GM23338 (cell line): ENCODE results near the gene RPS19BP1. TPM values are rescaled to one million over a fixed set of nuclear protein-coding genes. Genes with fewer than 3 reads are reported as not detected.

Source experiments
- ATAC-seq: fragments of 200-7000 bp; cut with Tn5 transposase; 3 replicates; pipeline ENCODE4 v1.9.1; 2020
- DNase-seq: peaks from one replicate; pipeline ENCODE4 v3.0.0-alpha.2; 2015; ENCODE audit warnings: low spot score
- H2AFZ ChIP-seq: fragments of 200-600 bp; sonication (generic); 2 replicates; pipeline ENCODE4 v1.8.0; 2016; ENCODE audit warnings: antibody characterized with exemption, mild to moderate bottlenecking, moderate library complexity
- H3F3A ChIP-seq: fragments of 200-600 bp; sonication (generic); replicated peaks from 2 replicates; pipeline ENCODE4 v1.8.0; 2017; ENCODE audit warnings: antibody characterized with exemption, mixed run types, low read depth
- H3K27ac ChIP-seq: fragments of 200-600 bp; sonication (generic); 2 replicates; pipeline ENCODE4 v1.6.1; 2016; ENCODE audit warnings: low read depth
- H3K27me3 ChIP-seq: fragments of 200-600 bp; sonication (generic); 2 replicates; pipeline ENCODE4 v1.8.0; 2016; ENCODE audit warnings: mild to moderate bottlenecking, mixed run types, moderate library complexity; ENCODE audit not compliant: insufficient read depth
- H3K36me3 ChIP-seq: fragments of 200-600 bp; sonication (generic); 2 replicates; pipeline ENCODE4 v1.8.0; 2016; ENCODE audit warnings: mild to moderate bottlenecking; ENCODE audit not compliant: insufficient read depth
- H3K4me1 ChIP-seq: fragments of 200-600 bp; sonication (generic); 2 replicates; pipeline ENCODE4 v1.8.0; 2016; ENCODE audit warnings: mild to moderate bottlenecking, moderate library complexity; ENCODE audit not compliant: insufficient read depth
- H3K4me2 ChIP-seq: fragments of 200-600 bp; sonication (generic); 2 replicates; pipeline ENCODE4 v1.7.1; 2017; ENCODE audit warnings: mixed run types
- H3K4me3 ChIP-seq: fragments of 200-600 bp; sonication (generic); 2 replicates; pipeline ENCODE4 v1.6.1; 2016; ENCODE audit warnings: mixed run types
- H3K79me2 ChIP-seq: fragments of 200-600 bp; sonication (generic); replicated peaks from 2 replicates; pipeline ENCODE4 v1.8.0; 2017; ENCODE audit warnings: mild to moderate bottlenecking; ENCODE audit not compliant: insufficient read depth
- H3K9me2 ChIP-seq: fragments of 200-600 bp; sonication (generic); 2 replicates; pipeline ENCODE4 v1.8.0; 2017; ENCODE audit not compliant: insufficient read depth
- H4K20me1 ChIP-seq: fragments of 200-600 bp; sonication (generic); replicated peaks from 2 replicates; pipeline ENCODE4 v1.8.0; 2017; ENCODE audit warnings: mild to moderate bottlenecking; ENCODE audit not compliant: insufficient read depth
- H3K27ac Mint-ChIP-seq: 2 replicates; pipeline ENCODE4 v1.8.0; 2020; ENCODE audit warnings: inconsistent platforms, mild to moderate bottlenecking, moderate library complexity, mixed read lengths
- H3K27me3 Mint-ChIP-seq: 3 replicates; pipeline ENCODE4 v1.8.0; 2022; ENCODE audit warnings: low read depth, mild to moderate bottlenecking, moderate library complexity, mixed read lengths, inconsistent platforms; ENCODE audit not compliant: insufficient read depth, poor library complexity
- H3K36me3 Mint-ChIP-seq: 3 replicates; pipeline ENCODE4 v1.8.0; 2021; ENCODE audit warnings: low read depth, mild to moderate bottlenecking, inconsistent platforms, moderate library complexity, mixed read lengths
- H3K4me1 Mint-ChIP-seq: 3 replicates; pipeline ENCODE4 v1.8.0; 2020; ENCODE audit warnings: mild to moderate bottlenecking, inconsistent platforms, mixed read lengths
- H3K4me3 Mint-ChIP-seq: 3 replicates; pipeline ENCODE4 v1.8.0; 2021; ENCODE audit warnings: moderate library complexity, mild to moderate bottlenecking, inconsistent platforms, mixed read lengths
- H3K9me3 Mint-ChIP-seq: 3 replicates; pipeline ENCODE4 v1.8.0; 2020; ENCODE audit warnings: moderate library complexity, mild to moderate bottlenecking, inconsistent platforms, mixed read lengths
- CREB1 ChIP-seq: fragments of 250-450 bp; sonication (Bioruptor Pico); IDR thresholded peaks from 2 replicates; pipeline ENCODE4 v1.5.0; 2020; ENCODE audit warnings: low read depth, mild to moderate bottlenecking, moderate library complexity
- EZH2 ChIP-seq: fragments of 200-600 bp; sonication (generic); IDR thresholded peaks from one replicate; pipeline ENCODE4 v1.8.0; 2017; ENCODE audit warnings: antibody characterized with exemption, mild to moderate bottlenecking, low read depth; ENCODE audit not compliant: unreplicated experiment
- EZH2phosphoT487 ChIP-seq: fragments of 200-600 bp; sonication (generic); IDR thresholded peaks from one replicate; pipeline ENCODE4 v1.8.1; 2018; ENCODE audit warnings: antibody characterized with exemption; ENCODE audit not compliant: unreplicated experiment
- REST ChIP-seq: IDR thresholded peaks from one replicate; pipeline ENCODE4 v1.6.1; 2018; ENCODE audit warnings: antibody characterized with exemption; ENCODE audit not compliant: unreplicated experiment
- ZNF114 ChIP-seq: fragments of 250-450 bp; sonication (Bioruptor Pico); IDR thresholded peaks from 2 replicates; pipeline ENCODE4 v1.5.0; 2020; ENCODE audit warnings: mild to moderate bottlenecking, moderate library complexity
- ZNF331 ChIP-seq: fragments of 250-450 bp; sonication (Bioruptor Pico); IDR thresholded peaks from 2 replicates; pipeline ENCODE4 v1.5.0; 2020; ENCODE audit warnings: low read depth, mild to moderate bottlenecking, moderate library complexity
- ZNF462 ChIP-seq: fragments of 250-450 bp; sonication (Bioruptor Pico); IDR thresholded peaks from 2 replicates; pipeline ENCODE4 v1.5.0; 2020; ENCODE audit warnings: mild to moderate bottlenecking, moderate library complexity
- polyA plus RNA-seq: library from polyadenylated mRNA; unstranded; fragments of >200 nt; fragmentation: Nextera tagmentation; extraction: Ambion mirVana; gene quantifications from 2 replicates; pipeline ENCODE4 v1.2.1, GENCODE V29; 2016
- total RNA-seq: library from RNA; depleted of rRNA; stranded (reverse); fragments of >200 nt; shearing (Covaris generic); gene quantifications from 2 replicates; pipeline ENCODE4 v1.2.3, GENCODE V29; 2014
- TF ChIP-seq, protein P1 (sequence below), 2 experiments: fragments of 200-600 bp in 1 of 2; sonication (generic) in 1 of 2; conservative IDR thresholded peaks; 2 replicates each; pipeline versions ENCODE4 v1.5.1 to v1.6.1; 2016 to 2017; ENCODE audit warnings: antibody characterized with exemption in 2 of 2, low read depth in 2 of 2, mild to moderate bottlenecking in 2 of 2, moderate library complexity in 1 of 2

The RPS19BP1 gene
- total and polyA plus RNA-seq, 2 experiments from 2014 or later: 153 to 215 TPM

DNA sequence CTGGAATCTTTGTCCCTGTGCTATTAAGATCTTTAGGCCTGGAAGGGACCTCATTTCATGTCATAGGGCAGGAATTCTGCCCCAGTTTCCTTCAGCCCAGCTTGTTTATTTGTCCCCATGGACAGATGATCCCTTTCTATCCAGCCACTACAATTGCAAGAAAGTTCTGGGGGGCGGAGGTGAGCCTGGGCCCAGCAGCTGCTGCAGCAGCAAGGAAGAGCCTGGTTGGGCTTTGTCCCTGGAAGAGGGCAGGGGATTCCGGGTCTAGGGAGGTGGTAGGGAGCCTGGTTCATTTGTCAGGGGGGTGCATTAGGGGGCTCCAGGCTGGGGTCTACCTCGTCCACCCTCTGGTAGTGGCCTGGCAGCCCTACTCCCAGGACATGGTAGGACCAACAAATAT is 21.6 kb upstream of the RPS19BP1 start:
- Mint-ChIP-seq H3K4me1 (peaks cover 21% of the 10 kb centered on the region), H3K27ac (no peak overlapping the region), H3K9me3 (no peaks in the 10 kb centered on the region), H3K4me3 (no peak overlapping the region), H3K36me3 (no peaks in the 10 kb centered on the region), H3K27me3 (peaks cover 45% of the 10 kb centered on the region)
- ATAC-seq: no peak
- peaks cover 41% of the 10 kb centered on the region for H3K27me3 ChIP-seq
- no peaks in the 10 kb centered on the region for H3K36me3 ChIP-seq
- H4K20me1 ChIP-seq: peaks cover 11% of the 10 kb centered on the region; the same call in 1 of the 2 replicates
- H3K27ac ChIP-seq: no peak overlapping the region
- no peaks in the 10 kb centered on the region; the same call in 1 of the 2 replicates for H3K4me1 ChIP-seq
- no peak for DNase-seq
- H3K9me2 ChIP-seq: no peaks in the 10 kb centered on the region
- no peaks in the 10 kb centered on the region for H3K79me2 ChIP-seq
- H3K4me2 ChIP-seq: no peak overlapping the region
- H3K4me3 ChIP-seq: no peak overlapping the region
- H2AFZ ChIP-seq: no peak overlapping the region
- no peak for TF ChIP-seq ZNF114 (CRISPR knock-in tag)
- no peak for TF ChIP-seq ZNF331
- TF ChIP-seq EZH2phosphoT487: no peak
- TF ChIP-seq, protein P1, sequence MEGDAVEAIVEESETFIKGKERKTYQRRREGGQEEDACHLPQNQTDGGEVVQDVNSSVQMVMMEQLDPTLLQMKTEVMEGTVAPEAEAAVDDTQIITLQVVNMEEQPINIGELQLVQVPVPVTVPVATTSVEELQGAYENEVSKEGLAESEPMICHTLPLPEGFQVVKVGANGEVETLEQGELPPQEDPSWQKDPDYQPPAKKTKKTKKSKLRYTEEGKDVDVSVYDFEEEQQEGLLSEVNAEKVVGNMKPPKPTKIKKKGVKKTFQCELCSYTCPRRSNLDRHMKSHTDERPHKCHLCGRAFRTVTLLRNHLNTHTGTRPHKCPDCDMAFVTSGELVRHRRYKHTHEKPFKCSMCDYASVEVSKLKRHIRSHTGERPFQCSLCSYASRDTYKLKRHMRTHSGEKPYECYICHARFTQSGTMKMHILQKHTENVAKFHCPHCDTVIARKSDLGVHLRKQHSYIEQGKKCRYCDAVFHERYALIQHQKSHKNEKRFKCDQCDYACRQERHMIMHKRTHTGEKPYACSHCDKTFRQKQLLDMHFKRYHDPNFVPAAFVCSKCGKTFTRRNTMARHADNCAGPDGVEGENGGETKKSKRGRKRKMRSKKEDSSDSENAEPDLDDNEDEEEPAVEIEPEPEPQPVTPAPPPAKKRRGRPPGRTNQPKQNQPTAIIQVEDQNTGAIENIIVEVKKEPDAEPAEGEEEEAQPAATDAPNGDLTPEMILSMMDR (conservative IDR thresholded peaks at IDR 0.05; ENCODE audit: low read depth in 2 of 2): no peak
- no peak for TF ChIP-seq EZH2
- TF ChIP-seq CREB1 (CRISPR knock-in tag): no peak
- no peak for TF ChIP-seq ZNF462 (CRISPR knock-in tag)
- TF ChIP-seq REST: no peak
- 0 out of 2 replicates have a peak, but pooled peaks cover 3% of the 10 kb centered on the region for H3F3A ChIP-seq
